CD4-positive, alpha-beta T cell (primary cell): Measurements from ENCODE around the gene RASL11A. TPM values are rescaled to one million over a fixed set of nuclear protein-coding genes. Genes with fewer than 3 reads are reported as not detected.

ENCODE experiments used
- ATAC-seq: fragments of 200-7000 bp; cut with Tn5 transposase; one replicate; pipeline ENCODE4 v1.10.0; 2022; ENCODE audit warnings: mild to moderate bottlenecking; ENCODE audit not compliant: poor library complexity
- CTCF ChIA-PET: fragments of 350-600 bp; sonication (Branson Sonifier 250); formaldehyde crosslinking; loops from one replicate; lab custom pipeline; 2021; ENCODE audit warnings: antibody characterized with exemption, inconsistent platforms; lab: Charles Lee
- POLR2A ChIA-PET: fragments of 350-600 bp; sonication (Branson Sonifier 250); formaldehyde crosslinking; loops from one replicate; lab custom pipeline; 2021; ENCODE audit warnings: antibody characterized with exemption, inconsistent platforms; lab: Charles Lee
- DNase-seq, 14 experiments: peaks; one replicate each; pipeline ENCODE4 v3.0.0-alpha.2; 2013 to 2020; ENCODE audit warnings: mixed read lengths in 2 of 14
- H3K27ac ChIP-seq, 2 donors: one replicate each; pipeline versions ENCODE4 v1.5.1 to v1.7.0; 2013; ENCODE audit warnings: low read length in 2 of 2, low read depth in 1 of 2, mild to moderate bottlenecking in 1 of 2
- H3K27me3 ChIP-seq, 2 experiments: 1 replicate in 1 of 2; 2 replicates in 1 of 2; pipeline versions ENCODE4 v1.6.1 to v1.7.0; 2013; ENCODE audit warnings: low read length in 2 of 2, control low read depth in 1 of 2, mild to moderate bottlenecking in 1 of 2, moderate library complexity in 1 of 2; ENCODE audit not compliant: insufficient read depth in 2 of 2, control insufficient read depth in 1 of 2
- H3K36me3 ChIP-seq: one replicate; pipeline ENCODE4 v1.6.1; 2013; ENCODE audit warnings: low read length, control low read depth; ENCODE audit not compliant: insufficient read depth
- H3K4me1 ChIP-seq: one replicate; pipeline ENCODE4 v1.6.1; 2013; ENCODE audit warnings: low read length, control low read depth; ENCODE audit not compliant: insufficient read depth
- H3K4me3 ChIP-seq: one replicate; pipeline ENCODE4 v1.5.1; 2013; ENCODE audit warnings: mild to moderate bottlenecking, low read length, moderate library complexity
- H3K9me3 ChIP-seq, 2 experiments: 1 replicate in 1 of 2; 2 replicates in 1 of 2; pipeline versions ENCODE4 v1.6.1 to v1.7.0; 2013; ENCODE audit warnings: low read length in 2 of 2, mild to moderate bottlenecking in 2 of 2, control low read depth in 1 of 2, moderate library complexity in 1 of 2; ENCODE audit not compliant: control insufficient read depth in 1 of 2, insufficient read depth in 1 of 2
- H3K27ac Mint-ChIP-seq: one replicate; pipeline ENCODE4 v1.8.0; 2020; ENCODE audit warnings: mixed read lengths
- H3K27me3 Mint-ChIP-seq: one replicate; pipeline ENCODE4 v1.8.0; 2021; ENCODE audit warnings: mixed read lengths
- H3K36me3 Mint-ChIP-seq: one replicate; pipeline ENCODE4 v1.8.0; 2021; ENCODE audit warnings: low read depth, mixed read lengths
- H3K4me1 Mint-ChIP-seq: one replicate; pipeline ENCODE4 v1.8.0; 2021; ENCODE audit warnings: low read depth, mixed read lengths
- H3K4me3 Mint-ChIP-seq: one replicate; pipeline ENCODE4 v1.8.0; 2020; ENCODE audit warnings: mild to moderate bottlenecking, mixed read lengths
- H3K9me3 Mint-ChIP-seq: one replicate; pipeline ENCODE4 v1.8.0; 2020; ENCODE audit warnings: mixed read lengths
- CTCF ChIP-seq: fragments of 200-600 bp; IDR thresholded peaks from one replicate; pipeline ENCODE4 v1.8.0; 2022; ENCODE audit warnings: antibody characterized with exemption, mild to moderate bottlenecking
- intact Hi-C, 2 experiments: fragments of 100-400 bp; cut with DNase I in 1 of 2; cut with micrococcal nuclease in 1 of 2; formaldehyde crosslinking; loops; one replicate each; pipeline versions ENCODE4 v1.15.1 to v1.9.0; 2023 to 2025; cut with DNase I, micrococcal nuclease
- total RNA-seq, 174 experiments: library from RNA in 2 of 174; stranded (reverse) in 2 of 174; gene quantifications; one replicate each; pipeline ENCODE4 v1.2.3 and lab custom pipeline; 2021 to 2026

RASL11A gene
- total RNA-seq, 2 experiments from 2014 or later: 2.9 to 4.7 TPM

- no peak for TF ChIP-seq CTCF
- peak overlapping the region; percentile 73 for H3K4me3 ChIP-seq
- Mint-ChIP-seq H3K4me1 (peaks cover 32% of the 10 kb centered on the region), H3K9me3 (no peaks in the 10 kb centered on the region), H3K36me3 (peaks cover 5% of the 10 kb centered on the region), H3K27ac (peak overlapping the region; percentile 68), H3K4me3 (peak overlapping the region; percentile 92), H3K27me3 (peaks cover 18% of the 10 kb centered on the region)
- POLR2A ChIA-PET: interaction anchor here (1.9 to 2.8 kb wide), 2 partner anchors 21 to 99 kb away, joined by 6 to 11 read pairs; partner anchors contain the start of gene RPL21
- H3K36me3 ChIP-seq: no peaks in the 10 kb centered on the region
- CTCF ChIA-PET: interaction anchor here (0.8 to 1.9 kb wide), 6 partner anchors 10 to 286 kb away, joined by 3 to 7 read pairs (median 4); partner anchors contain the start of gene RPL21
- intact Hi-C loops: loop anchor here (5.0 to 10.0 kb wide), 6 partner anchors 63 to 866 kb away; partner anchors contain the start of genes PAN3 (in 1 of the 2) and USP12 (in 1 of the 2)
- H3K9me3 ChIP-seq: no peaks in the 10 kb centered on the region
- H3K4me1 ChIP-seq: peaks cover 17% of the 10 kb centered on the region
- no peak overlapping the region for H3K27ac ChIP-seq
- no peak for DNase-seq
- ATAC-seq: no peak
- H3K27me3 ChIP-seq: peaks cover 5 to 8% of the 10 kb centered on the region in 2 experiments
These were observed 1.0 kb downstream of the RASL11A start for GRCh38 chr13:27271570-27272096.

GRCh38 chr13:27273658-27274425 lies 3.2 kb downstream of the RASL11A start:
- no peak overlapping the region for H3K27ac Mint-ChIP-seq
- no peak for ATAC-seq
- POLR2A ChIA-PET: no interaction called here
- no peak for DNase-seq
- Histone ChIP-seq H3K27me3 (peaks cover 5 to 8% of the 10 kb centered on the region in 2 experiments), H3K36me3 (no peaks in the 10 kb centered on the region), H3K4me3 (no peak overlapping the region), H3K27ac (no peak overlapping the region), H3K4me1 (peaks cover 17% of the 10 kb centered on the region), H3K9me3 (no peaks in the 10 kb centered on the region)
- peaks cover 14% of the 10 kb centered on the region for H3K4me1 Mint-ChIP-seq
- H3K27me3 Mint-ChIP-seq: peaks cover 26% of the 10 kb centered on the region
- no peaks in the 10 kb centered on the region for H3K9me3 Mint-ChIP-seq
- H3K4me3 Mint-ChIP-seq: peak overlapping the region; percentile 26
- CTCF ChIA-PET: interaction anchor here (0.7 kb wide), 2 partner anchors 191 to 680 kb away, joined by 3 to 4 read pairs; no protein-coding TSS in a partner anchor
- H3K36me3 Mint-ChIP-seq: peaks cover 5% of the 10 kb centered on the region
- TF ChIP-seq CTCF: no peak
- intact Hi-C loops: loop anchor here (5.0 to 10.0 kb wide), 6 partner anchors 61 to 863 kb away; partner anchors contain the start of genes PAN3 (in 1 of the 2) and USP12 (in 1 of the 2)

- Histone ChIP-seq H3K9me3 (no peaks in the 10 kb centered on the region), H3K27me3 (peaks cover 5 to 8% of the 10 kb centered on the region in 2 experiments), H3K36me3 (no peaks in the 10 kb centered on the region), H3K4me1 (peaks cover 17% of the 10 kb centered on the region), H3K4me3 (no peak overlapping the region), H3K27ac (no peak overlapping the region)
- H3K27me3 Mint-ChIP-seq: peaks cover 26% of the 10 kb centered on the region
- H3K27ac Mint-ChIP-seq: no peak overlapping the region
- DNase-seq: no peak
- ChIA-PET CTCF (no interaction called here), POLR2A (interaction anchor here (1.0 kb wide), 2 partner anchors 18 to 19 kb away, joined by 3 to 4 read pairs; no protein-coding TSS in a partner anchor)
- peaks cover 5% of the 10 kb centered on the region for H3K36me3 Mint-ChIP-seq
- H3K4me1 Mint-ChIP-seq: peaks cover 14% of the 10 kb centered on the region
- no peak for ATAC-seq
- intact Hi-C loops: loop anchor here (5.0 to 10.0 kb wide), 7 partner anchors 38 to 863 kb away; partner anchors contain the start of genes PAN3 (in 1 of the 2) and USP12 (in 1 of the 2)
- peak overlapping the region; percentile 11 for H3K4me3 Mint-ChIP-seq
- H3K9me3 Mint-ChIP-seq: no peaks in the 10 kb centered on the region
- TF ChIP-seq CTCF: no peak
These were observed 4.0 kb downstream of the RASL11A start for GRCh38 chr13:27274631-27275030.
